ENCODE results near the gene SIN3B.
"Not testable (repeated sequence)": the region's sequence is repeated elsewhere in the genome, so short reads cannot be mapped to it uniquely, and the experiment has no call there.

The SIN3B gene

GRCh38 chr19:16829010-16829821 is at the start of gene SIN3B:
TSS of gene SIN3B (plus strand) at chr19:16829398. CDS start at chr19:16829421, 23 bp downstream.
- DNase-seq: peak; percentile 67 to 98 (median 85)
- intact Hi-C loops (cut with DNase I): no loop called here

- intact Hi-C loops (cut with DNase I): loop anchor here (2.0 kb wide), 1 partner anchor 273 kb away; no protein-coding TSS in a partner anchor
- DNase-seq: no peak
Observed at GRCh38 chr19:16779539-16780163, 49.5 kb upstream of the SIN3B start.

- DNase-seq: no peak
- intact Hi-C loops (cut with DNase I): no loop called here
Observed at GRCh38 chr19:16782719-16783118, 46.5 kb upstream of the SIN3B start.

GRCh38 chr19:16788479-16788878 is 40.7 kb upstream of the SIN3B start:
- intact Hi-C loops (cut with DNase I): no loop called here

GRCh38 chr19:16789238-16789637 is 40.0 kb upstream of the SIN3B start:
- no peak for DNase-seq
- intact Hi-C loops (cut with DNase I): no loop called here

More at GRCh38 chr19:16788479-16788878, 40.7 kb upstream of the SIN3B start:
- no peak for DNase-seq

GRCh38 chr19:16790051-16790450 is 39.1 kb upstream of the SIN3B start:
- intact Hi-C loops (cut with DNase I): no loop called here
- DNase-seq: no peak

GRCh38 chr19:16791942-16792341 is 37.3 kb upstream of the SIN3B start:
- peak in 2 of 10 donors; percentile 33 to 57 for DNase-seq
- intact Hi-C loops (cut with DNase I): no loop called here

- intact Hi-C loops (cut with DNase I): no loop called here
- DNase-seq: peak in 2 of 10 donors; percentile 25 to 41
Observed at GRCh38 chr19:16794456-16795441, 34.4 kb upstream of the SIN3B start.

- DNase-seq: peak in 1 of 10 donors; percentile 14
- intact Hi-C loops (cut with DNase I): no loop called here
Observed at GRCh38 chr19:16795731-16796130, 33.5 kb upstream of the SIN3B start.

- intact Hi-C loops (cut with DNase I): no loop called here
Observed at GRCh38 chr19:16797876-16798275, 31.3 kb upstream of the SIN3B start.

GRCh38 chr19:16798326-16798725 is 30.9 kb upstream of the SIN3B start:
- intact Hi-C loops (cut with DNase I): not testable (repeated sequence)

More at GRCh38 chr19:16797876-16798275, 31.3 kb upstream of the SIN3B start:
- DNase-seq: peak in 1 of 10 donors; percentile 3

GRCh38 chr19:16799740-16800139 is 29.5 kb upstream of the SIN3B start:
- DNase-seq: peak in 1 of 10 donors; percentile 56
- intact Hi-C loops (cut with DNase I): no loop called here

More at GRCh38 chr19:16798326-16798725, 30.9 kb upstream of the SIN3B start:
- peak in 1 of 10 donors; percentile 19 for DNase-seq

GRCh38 chr19:16801600-16802013 is 27.6 kb upstream of the SIN3B start:
- intact Hi-C loops (cut with DNase I): no loop called here
- peak in 1 of 10 donors; percentile 2 for DNase-seq

GRCh38 chr19:16804176-16804575 is 25.0 kb upstream of the SIN3B start:
- intact Hi-C loops (cut with DNase I): no loop called here

GRCh38 chr19:16807549-16808284 is 21.5 kb upstream of the SIN3B start:
- peak in 1 of 10 donors; percentile 71 for DNase-seq
- intact Hi-C loops (cut with DNase I): no loop called here

More at GRCh38 chr19:16804176-16804575, 25.0 kb upstream of the SIN3B start:
- DNase-seq: no peak

GRCh38 chr19:16814526-16815100 is 14.6 kb upstream of the SIN3B start:
- DNase-seq: no peak
- intact Hi-C loops (cut with DNase I): no loop called here

- intact Hi-C loops (cut with DNase I): no loop called here
- no peak for DNase-seq
Observed at GRCh38 chr19:16820056-16820455, 9.1 kb upstream of the SIN3B start.

GRCh38 chr19:16821081-16821480 is 8.1 kb upstream of the SIN3B start:
- intact Hi-C loops (cut with DNase I): no loop called here

GRCh38 chr19:16822648-16823047 is 6.5 kb upstream of the SIN3B start:
- intact Hi-C loops (cut with DNase I): no loop called here
- peak in 1 of 10 donors; percentile 7 for DNase-seq

More at GRCh38 chr19:16821081-16821480, 8.1 kb upstream of the SIN3B start:
- no peak for DNase-seq
